HG02938 (cell line): Measurements from ENCODE around the gene L2HGDH.
"Not testable (repeated sequence)": the region's sequence is repeated elsewhere in the genome, so short reads cannot be mapped to it uniquely, and the experiment has no call there.

ENCODE experiments used
- ATAC-seq: cut with Tn5 transposase; IDR thresholded peaks from one replicate; pipeline ENCODE4 v1.9.1; 2021; ENCODE audit warnings: mild to moderate bottlenecking, moderate library complexity; ENCODE audit not compliant: unreplicated experiment

The L2HGDH gene

DNA sequence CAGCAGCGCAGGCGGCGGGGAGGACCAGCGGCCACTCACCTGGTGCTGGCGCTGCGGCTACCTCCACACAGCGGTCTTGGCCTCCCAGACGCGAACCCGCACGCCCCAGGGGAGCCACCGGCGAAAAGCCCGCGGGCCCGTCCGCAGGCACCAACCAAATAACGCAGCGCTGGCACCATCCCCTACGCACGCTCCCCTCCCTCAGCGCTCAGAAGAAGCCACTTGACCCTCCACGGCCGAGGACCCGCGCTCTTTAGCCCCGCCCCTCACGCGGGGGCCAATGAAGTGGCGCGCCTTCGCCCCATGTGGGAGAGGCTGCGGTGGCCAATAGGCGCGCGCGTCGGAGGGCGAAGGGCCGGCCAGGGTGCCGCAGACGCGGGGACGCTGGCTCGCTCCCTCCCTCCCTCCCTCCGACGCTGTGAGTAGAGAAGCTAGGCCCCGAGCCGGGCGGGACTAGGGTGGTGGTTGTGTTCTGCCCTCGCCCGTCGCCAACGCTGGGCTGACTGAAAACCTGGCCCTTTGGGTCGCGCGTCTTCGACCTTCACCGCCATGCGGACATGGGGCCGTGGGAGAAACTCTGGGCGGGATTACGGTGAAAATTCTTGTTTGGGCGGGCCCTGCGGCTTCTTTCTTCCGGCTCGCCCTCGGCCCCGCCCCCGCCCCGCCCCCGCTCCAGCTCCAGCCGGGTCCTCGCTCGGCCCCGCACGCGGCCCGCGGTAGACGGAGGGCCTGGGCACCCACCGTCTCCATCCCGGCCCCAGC is at the start of gene L2HGDH, which contains the start of gene DMAC2L:
L2HGDH (minus strand) TSS at position 258 of the 762 bp plus-strand sequence; CDS start at position 179, 79 bp downstream.
DMAC2L (plus strand) TSS at position 353 of the 762 bp plus-strand sequence. CDS start 9,164 bp downstream, outside the sequence.
- ATAC-seq = peak; percentile 81

DNA sequence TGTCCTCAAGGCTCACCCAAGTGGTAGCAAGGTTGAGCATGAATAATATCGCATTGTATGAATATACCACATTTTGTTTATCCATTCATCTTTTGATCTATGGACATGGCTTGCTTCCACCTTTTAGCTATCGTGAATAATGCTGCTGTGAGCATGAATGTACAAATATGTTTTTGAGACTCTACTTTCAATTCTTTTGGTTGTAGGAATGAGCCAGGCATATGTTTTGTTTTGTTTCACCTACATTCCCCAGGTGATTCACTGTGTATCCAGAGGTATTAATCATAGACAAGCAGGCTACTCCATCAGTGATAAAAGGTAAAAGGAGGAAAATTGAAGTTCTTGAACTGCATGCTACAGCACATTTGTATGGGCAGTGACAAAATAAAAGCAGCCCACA is 48.8 kb upstream of the L2HGDH start:
- no peak for ATAC-seq

DNA sequence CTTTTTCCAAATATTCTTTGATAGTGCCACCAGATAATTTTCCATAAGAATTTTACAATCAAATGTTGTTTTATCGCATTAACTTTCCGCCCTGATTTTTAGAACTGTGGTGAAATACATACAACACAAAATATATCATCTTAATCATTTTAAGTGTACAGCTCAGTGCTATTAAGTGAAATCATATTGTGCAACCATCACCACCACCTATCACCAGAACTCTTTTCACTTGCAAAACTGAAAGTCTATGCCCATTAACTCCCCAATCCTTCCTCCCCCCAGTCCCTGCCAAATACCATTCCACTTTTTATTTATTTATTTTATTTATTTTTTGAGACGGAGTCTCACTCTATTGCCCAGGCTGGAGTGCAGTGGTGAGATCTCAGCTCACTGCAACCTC is 48.1 kb upstream of the L2HGDH start:
- ATAC-seq = no peak

DNA sequence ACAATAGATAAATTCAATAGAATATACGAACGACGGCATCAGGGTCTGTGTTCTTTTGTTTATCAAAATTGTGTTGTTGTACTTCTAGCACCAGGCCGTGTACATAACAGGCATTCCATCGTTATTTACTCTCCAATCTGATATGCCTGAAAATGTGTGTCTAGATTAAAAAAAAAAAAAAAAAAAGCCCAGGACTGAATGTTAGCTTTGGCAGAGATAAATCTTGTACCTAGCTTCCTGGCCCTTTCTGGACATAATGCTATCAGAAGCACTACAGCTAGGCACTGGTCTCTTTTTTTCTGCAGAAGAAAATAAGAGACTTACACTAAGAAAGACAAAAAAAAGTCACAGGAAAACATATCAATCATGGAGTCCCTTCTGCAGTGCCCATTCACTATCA is 47.6 kb upstream of the L2HGDH start:
- ATAC-seq = no peak

DNA sequence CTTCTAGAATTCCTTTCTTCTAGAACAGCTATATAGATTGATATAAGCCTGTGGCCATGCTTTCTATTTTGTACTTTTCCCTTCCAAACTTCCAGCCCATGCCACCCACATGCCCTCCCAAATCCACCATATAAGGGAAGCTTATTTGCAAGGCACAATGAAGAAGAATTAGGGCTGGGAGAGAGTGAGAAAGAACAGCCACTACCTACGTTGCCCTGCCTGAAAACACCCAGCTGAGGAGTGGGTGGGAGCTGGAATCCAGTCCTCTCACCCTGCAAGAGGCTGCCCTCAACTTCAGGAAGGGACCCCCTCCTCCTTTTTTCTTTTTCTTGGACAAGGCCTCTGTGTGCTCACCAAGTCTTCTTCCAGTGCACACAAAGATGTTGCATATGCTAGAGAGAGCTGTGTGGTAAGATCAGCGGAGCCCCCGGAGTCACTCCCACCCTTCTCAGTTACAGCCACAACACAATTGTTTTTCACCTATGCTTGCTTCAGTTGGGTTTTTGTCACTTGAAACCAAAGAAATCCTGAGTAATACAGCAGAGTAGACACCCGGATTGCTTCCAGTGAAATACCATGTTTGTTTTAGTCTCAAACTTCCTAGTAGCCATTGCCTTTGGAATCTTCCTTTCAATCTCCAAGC is 45.8 kb upstream of the L2HGDH start:
- ATAC-seq = no peak

DNA sequence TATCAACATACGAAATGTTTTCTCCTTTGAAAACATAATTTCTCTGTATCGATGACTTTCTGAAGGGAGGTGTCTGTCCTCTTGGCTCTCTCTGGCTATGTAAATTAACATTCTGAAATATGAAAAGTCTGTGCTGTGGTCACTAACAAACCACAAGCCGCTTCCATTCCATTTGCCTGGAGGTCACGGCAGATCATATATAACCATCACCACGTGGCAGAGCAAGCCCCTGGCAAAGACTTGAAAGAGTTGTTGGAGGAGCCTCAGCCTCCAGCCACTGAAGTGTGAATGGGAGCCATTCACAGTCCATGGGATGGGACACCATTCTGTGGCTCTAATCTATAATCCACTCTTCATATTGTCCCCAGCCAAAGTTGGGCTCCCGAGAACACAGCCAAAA is 45.1 kb upstream of the L2HGDH start:
- ATAC-seq = no peak

DNA sequence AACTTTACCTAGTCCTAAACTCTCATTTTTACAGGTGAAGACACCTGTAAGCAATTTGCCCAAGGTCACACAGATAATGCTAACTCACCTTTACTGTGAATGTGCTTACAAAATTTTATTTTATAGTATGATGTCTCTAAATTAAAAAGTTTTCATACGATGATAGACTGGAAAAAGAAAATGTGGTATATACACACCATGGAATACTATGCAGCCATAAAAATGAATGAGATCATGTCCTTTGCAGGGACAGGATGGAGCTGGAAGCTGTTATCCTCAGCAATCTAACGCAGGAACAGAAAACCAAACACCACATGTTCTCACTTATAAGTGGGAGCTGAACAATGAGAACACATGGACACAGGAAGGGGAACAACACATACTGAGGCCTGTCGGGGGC is 44.3 kb upstream of the L2HGDH start:
- ATAC-seq = not testable (repeated sequence)

DNA sequence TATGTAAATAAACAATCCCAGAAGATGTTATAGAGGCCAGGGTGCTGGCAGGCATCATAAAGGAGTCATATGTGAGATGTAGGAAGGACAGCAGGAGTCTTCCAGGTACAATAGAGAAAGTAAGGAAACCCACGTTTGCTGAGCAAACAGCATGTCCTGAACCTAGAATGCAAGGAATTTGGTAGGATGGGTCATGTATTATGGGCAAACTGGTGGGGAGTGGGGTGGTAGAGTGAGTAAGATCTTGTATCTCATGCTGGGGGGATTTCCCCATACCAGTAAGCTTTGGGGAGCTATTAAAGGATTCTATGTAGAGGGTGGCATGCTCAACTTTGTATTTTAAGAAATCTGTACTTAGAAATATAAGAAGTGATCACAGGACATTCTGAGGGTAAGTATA is 43.7 kb upstream of the L2HGDH start:
- ATAC-seq = no peak

DNA sequence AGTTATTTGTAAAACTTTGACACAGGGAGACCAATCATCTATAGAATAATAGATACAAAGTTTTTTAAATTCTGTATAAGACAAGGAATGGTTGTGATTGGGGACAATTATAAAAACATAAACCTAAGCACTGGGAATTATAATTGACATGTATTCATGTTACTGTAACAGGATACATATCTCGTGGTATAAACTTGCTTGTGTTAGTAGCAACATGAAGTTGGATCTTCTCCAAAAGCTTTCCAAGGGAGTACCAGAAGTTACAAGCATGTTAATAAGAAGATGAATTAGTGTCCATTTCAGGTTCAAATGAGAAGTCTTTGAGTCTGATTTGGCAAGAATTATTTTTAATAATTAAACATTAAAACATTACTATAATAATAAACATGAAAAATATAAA is 42.5 kb upstream of the L2HGDH start:
- no peak for ATAC-seq

DNA sequence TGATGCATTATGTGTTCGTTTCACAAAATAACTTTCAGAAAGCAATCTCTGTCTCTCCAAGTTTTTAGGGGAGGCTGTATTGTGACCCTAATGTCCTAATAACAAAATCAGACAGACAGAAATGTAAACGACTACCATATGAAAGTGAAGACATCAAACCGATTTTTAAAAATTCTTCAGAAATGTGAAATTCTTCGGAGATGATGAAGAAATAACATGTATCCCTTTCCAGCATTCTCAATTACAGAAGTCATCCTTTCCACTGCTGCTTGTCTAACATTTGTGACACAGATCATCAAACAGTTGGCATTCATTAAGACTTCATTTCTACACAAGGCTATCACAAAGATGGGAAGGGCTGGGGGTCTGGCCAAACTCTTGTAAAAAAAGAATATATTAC is 41.1 kb upstream of the L2HGDH start:
- no peak for ATAC-seq

DNA sequence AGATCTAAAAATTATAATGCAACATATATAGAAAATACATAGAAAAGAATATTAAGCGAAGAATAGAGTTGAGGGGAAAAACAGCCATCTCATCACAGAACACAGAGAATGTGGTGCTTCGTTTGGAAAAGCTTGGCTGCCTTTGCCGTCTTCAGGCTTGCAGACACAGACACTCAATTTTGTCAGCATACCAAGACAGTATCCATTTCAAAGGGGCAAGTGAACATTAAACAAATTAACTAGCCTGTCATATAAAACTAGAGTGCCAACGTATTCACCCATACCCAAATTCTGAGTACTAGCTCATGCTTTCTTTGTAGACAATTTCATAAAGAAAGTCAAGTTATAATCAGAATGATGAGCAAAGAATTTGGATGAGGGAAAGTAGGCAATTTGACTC is 40.6 kb upstream of the L2HGDH start:
- no peak for ATAC-seq

DNA sequence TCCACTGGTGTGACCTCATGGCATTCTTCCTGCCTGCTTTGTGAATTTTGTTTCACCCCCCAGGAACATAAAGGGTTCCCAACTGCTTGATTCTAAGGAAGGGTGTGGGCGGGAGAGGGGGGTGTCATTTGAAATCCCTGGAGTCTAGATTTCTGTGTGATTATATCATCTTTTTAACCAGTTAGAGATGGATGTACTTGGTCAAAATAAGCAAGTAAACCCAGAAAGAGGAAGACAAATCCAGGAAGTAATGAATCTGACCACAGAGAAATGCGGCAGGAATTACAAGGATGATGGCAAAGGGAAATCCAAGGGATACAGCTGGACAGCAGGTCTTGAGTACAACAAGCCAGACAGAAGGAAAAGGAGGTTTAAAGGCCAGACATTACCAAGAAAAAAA is 38.9 kb upstream of the L2HGDH start:
- no peak for ATAC-seq

DNA sequence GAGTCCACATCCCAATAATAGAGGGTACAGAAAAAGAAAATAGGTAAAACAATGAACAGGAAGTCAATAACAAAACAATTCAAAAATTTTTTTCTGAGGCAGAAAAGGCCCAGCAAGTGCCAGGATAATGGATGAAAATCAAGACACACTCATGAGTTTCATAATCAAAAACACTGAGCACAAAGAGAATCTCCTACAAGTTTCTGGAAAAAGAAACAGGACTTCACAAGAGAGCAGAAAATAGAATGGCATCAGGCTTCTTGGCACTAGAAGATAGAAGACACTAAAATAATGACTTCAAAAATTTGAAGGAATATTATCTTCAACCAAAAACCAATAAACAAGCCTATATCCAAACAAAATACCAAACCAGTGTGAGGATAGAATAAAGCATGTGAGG is 36.9 kb upstream of the L2HGDH start:
- no peak for ATAC-seq

DNA sequence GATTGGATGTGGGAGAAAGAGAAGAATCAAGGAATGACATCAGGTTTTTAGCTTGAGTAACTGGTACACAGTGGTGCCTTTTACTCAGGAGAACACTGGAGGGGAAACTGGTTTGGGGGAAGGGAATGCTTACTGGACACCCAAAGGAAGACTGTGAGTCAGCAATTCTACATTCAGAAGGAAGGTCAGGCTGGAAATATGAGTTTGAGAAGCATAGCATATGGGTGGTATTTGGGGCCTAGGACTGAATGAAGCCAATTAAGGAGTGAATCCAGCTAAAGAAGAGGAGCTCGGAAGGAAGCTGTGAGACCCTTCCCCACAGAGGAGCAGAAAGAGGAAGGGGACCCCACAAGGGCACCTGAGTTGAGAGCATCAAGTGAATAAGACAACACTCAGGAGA is 35.5 kb upstream of the L2HGDH start:
- ATAC-seq = no peak

DNA sequence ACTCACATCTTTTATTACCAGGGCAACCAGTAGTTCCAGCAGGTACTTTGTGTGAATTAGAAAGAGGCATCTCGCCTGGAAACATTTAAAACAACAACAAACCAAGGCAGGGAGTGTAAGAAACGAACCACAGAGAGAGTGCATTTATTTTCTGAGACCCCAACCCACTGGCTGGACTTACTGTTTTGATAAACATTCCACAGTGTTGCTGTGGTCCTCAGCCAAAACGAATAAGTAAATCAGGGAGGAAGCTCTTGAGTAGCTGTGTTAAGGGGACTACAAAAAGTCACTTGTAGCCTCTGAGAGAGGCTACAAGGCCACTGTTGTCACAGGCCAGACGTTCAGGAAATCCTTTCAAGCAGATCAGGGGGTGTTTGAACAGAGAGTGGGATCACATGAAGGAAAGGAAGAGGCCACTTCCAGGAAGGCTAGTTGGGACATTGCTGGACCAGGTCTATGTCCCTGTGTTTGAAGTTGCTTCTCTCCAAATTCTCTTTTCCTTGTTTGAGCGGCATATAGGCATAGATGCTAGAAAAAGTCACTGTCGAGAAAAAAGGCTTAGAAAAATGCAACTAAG is 33.9 kb upstream of the L2HGDH start:
- no peak for ATAC-seq

DNA sequence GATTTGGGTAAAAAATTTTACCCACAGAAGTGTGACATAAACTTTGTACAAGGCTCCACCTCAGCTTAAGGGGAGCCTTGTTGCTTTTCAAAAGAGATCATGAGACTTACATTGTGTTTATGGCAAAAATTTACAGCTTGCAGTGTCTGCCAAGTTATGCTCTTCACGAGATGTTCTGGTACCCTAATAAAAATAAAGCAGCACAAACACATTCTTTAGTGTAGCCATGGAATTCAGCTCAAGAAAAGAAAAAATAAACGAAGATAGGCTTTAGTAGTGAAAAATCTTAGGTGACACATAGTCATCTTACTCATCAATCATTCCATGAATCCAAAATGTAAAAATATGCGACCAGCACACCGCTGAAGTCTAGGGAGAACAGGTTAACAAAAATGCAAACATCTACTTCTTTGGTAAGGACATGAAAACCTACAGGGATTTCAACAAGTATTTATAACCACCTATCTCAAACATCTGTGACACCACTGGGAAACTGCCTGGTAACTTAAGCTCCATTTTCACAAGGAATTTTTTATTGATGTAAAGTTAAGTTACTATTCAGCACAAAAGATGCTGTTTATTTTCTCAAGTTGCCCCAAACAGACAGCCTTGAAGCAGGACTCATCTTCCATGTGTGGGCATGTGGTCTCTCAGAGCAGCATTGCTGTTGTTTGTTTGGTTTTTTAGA is 33.0 kb upstream of the L2HGDH start:
- ATAC-seq = no peak

DNA sequence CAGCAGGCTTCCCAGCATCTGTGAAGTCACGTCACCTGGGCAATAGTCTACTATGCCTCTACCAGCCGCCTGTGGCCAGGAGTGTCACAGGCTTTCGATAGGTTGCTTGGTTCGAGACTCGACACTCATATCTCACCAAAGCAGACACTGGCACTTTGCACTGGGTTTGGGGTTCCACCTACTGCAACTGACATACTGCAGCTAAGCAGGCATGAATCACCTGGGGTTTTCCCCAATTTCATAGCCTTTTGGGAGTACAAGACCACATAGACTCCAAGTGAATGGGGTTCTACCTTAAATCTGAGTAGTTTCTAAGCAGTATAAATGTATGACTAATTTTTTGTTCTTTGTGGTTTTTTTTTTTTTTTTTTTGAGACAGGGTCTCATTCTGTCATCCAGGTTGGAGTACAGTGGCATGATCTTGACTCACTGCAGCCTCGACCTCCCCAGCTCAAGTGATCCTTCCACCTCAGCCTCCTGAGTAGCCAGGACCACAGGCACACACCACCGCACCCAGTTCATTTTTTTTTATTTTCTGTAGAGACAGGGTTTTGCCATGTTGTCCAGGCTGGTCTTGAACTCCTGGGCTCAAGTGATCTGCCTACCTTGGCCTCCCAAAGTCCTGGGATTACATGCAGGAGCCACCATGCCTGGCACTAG is 32.2 kb upstream of the L2HGDH start:
- peak; percentile 65 for ATAC-seq

DNA sequence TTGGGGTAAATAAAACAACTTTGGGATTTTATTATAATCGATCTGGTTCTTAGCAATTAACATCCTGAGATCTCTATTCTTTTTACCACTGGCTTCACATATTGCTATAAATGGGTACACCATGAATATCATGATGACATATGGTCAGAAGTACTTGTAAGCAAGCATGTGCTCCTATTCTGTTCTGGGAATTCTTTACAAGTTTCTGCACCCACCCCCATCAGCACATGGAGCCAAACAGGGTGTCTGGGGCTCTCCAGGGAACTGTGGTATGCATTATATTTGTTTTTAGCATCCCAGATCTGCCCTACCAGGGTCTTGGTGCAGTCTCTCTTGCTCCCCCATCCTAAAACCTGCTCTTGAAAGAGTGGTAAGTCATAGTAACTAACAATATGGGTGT is 31.4 kb upstream of the L2HGDH start:
- no peak for ATAC-seq

DNA sequence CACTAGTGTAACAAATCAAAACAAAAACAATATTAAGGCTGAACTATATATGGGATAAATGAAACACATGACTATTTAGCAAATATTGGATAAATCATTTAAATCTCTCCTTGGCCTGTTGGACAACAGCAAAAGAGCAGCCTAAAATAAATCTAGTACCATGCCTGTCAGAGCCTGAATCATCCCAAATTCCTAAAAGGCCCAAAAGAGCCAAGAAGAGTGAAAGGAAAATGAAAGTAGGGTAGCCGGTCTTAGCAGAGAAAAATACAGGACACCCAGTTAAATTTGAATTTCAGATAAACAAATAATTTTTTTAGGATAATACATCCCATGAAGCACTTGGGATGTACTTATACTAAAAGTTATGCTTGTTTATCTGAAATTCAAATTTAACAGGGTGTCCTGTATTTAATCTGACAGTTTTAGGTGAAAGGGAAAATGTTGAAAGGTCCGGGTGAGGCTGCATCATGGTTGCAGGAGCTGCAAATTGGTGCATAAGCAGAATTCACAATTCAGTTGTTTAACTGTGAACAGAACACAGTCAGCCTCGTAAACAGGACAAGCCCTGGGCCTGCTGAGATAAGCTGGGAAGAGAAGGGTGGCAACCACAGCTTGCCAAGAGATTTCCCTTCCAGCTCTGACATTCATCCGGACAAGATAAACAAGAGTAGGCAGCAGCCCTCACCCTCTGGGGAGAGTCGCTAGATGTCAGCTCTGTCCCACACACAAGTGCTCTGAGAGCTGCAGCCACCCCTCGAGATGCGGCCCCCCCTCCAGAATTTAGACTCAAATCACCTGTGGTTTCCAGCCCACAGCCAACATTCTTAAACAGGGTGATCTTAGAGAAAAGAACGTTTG is 30.4 kb upstream of the L2HGDH start:
- peak; percentile 52 for ATAC-seq

DNA sequence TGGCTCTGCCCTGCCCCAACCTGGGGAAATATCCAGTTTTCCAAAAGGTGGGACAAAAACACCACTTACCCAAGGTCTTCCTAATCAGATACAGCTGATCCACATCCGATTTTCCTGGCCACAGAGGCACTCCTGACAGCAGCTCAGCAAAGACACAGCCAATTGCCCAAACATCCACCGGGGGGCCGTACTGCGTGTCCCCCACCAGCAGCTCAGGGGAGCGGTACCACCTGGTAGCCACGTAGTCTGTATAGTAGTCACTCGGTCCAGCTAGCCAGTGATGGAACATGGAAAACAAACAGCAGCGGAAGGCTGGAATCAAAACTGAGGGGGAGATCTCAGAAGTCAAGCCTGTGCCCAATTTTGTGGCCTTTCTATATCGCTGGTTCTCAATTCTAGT is 28.9 kb upstream of the L2HGDH start:
- no peak for ATAC-seq
